ENCODE measurements around the gene MPST.

GRCh38 chr22:37049224-37049623 lies 29.7 kb downstream of the MPST start:
- TF ChIP-seq CTCF (IDR thresholded peaks at IDR 0.05) (no peak), POLR2A (IDR thresholded peaks at IDR 0.05) (no peak)
